Measurements from ENCODE around the gene HAX1.
"Not testable (repeated sequence)": the region's sequence is repeated elsewhere in the genome, so short reads cannot be mapped to it uniquely, and the experiment has no call there.

Gene HAX1

DNA sequence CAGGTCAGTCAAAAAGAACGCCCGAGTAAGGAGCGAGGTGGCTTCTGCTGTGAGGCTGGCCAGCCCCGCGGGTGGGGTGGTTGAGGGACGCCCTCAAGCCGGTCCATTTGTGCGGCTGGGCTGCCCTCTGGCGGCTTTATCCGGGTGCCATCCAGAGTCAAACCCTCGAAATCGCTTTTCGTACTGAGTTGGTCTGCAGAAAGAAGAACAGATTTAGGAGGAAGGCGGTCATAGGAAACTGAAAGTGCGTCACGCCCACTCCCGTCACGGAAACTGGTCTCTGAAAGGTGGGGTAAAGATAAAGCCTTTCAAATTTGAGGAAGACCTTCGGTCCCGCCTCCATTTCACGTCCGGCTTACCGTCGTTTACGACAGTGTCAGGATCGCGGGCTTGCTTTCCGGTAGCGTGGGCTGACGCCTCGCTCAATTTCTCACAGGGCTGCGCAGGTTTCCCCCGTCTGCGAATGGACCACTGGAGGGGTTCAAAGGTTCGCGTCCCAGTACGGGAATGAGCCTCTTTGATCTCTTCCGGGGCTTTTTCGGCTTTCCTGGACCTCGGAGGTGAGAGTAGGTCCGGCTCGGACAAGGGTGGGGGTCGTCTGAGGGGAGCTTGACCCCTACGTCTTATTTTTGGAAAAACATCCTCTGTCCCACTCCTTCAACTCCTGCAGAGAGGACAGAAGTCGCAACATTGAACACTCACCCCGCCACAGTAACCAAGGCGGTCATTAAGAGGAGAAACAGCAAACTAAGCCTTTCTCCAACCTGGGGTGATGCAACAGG lies at the start of gene HAX1:
Gene HAX1, plus strand, starts transcription at position 413 of the 782 bp plus-strand sequence. Its CDS starts 95 bp downstream, at position 508.
- peak; percentile 73 for DNase-seq

GRCh38 chr1:154222918-154223317 lies 49.5 kb upstream of the HAX1 start:
- DNase-seq = no peak

GRCh38 chr1:154223621-154224020 lies 48.8 kb upstream of the HAX1 start:
- DNase-seq = no peak

DNA sequence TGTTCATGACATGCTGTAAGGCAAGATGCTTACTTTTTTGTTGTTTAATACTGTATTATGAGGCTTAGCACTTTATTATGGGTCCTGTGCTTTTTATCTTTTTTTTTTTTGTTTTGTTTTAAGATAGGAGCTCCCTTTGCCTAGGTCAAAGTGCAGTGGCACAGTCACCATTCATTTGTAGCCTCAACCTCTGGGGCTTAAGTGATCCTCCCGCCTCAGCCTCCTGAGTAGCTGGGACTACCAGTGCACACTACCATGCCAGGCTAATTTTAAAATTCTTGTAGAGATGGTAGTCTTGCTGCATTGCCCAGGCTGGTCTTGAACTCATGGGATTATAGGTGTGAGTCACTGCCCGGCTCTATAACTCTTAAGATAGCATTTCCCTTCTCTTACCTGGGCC lies 47.1 kb upstream of the HAX1 start:
- DNase-seq = no peak

GRCh38 chr1:154231112-154231511 lies 41.3 kb upstream of the HAX1 start:
- DNase-seq = not testable (repeated sequence)

GRCh38 chr1:154233127-154233526 lies 39.3 kb upstream of the HAX1 start:
- DNase-seq = not testable (repeated sequence)

- no peak for DNase-seq
Measured at GRCh38 chr1:154236855-154237254, 35.6 kb upstream of the HAX1 start.

GRCh38 chr1:154237435-154237834 lies 35.0 kb upstream of the HAX1 start:
- DNase-seq = no peak

- DNase-seq = no peak
Measured at GRCh38 chr1:154237880-154238506, 34.4 kb upstream of the HAX1 start.

GRCh38 chr1:154239491-154239890 lies 32.9 kb upstream of the HAX1 start:
- DNase-seq = no peak

DNA sequence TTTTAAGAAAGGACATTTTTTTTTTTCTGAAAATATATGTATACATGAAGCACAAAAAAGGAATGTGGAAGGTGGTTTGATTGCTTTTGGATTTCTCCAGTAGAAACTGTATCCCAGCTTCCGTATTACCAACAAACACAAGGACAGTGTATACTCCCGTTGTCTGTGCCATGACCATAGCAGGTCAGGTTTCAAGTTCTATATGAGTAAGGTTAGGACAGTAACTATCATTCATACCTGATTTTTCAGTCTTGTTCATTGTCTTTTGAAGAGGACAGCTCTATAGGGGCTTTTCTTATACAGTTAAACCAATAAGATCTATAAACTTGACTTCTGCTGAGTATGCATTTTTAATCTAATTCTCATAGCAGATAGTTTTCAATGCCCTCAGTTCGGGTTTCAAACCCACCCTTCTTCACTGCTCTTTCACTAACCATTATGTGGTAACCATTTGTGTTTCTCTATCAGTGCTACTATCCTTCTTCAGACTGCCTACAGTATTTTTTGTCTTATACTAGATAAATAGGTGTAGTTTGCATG lies 32.1 kb upstream of the HAX1 start:
- DNase-seq = no peak

DNA sequence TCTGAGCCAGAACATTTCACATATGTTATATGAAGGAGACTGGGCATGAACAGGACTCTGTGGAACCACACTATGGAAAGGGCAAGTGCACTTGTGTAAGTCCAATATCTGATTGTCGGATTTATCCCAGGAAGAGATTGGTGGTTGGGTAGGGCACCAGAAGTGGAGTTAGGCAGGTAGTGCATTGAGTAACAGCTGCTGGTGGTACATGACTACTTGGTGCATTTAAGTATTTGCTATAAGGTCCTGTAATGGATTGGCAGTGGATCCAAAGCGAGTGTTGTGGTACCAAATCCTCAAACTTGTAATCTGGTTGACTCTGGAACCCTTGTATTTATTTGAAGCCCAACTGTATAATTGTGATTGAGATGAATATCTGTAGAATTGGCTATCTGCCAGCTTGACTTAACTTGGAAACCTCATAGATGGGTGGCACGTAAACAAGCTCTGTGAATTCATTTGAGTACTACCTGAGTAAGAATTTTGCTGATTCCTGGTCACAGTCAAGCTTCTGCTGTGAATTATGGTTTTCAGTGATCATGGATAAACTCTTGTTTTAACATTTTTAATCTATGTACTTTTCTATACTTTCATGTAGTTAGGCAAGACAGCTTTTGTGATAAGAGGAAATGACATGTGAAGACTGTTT lies 30.6 kb upstream of the HAX1 start:
- DNase-seq = no peak

GRCh38 chr1:154253671-154254070 lies 18.8 kb upstream of the HAX1 start:
- no peak for DNase-seq

GRCh38 chr1:154256686-154257085 lies 15.7 kb upstream of the HAX1 start:
- DNase-seq = no peak

- DNase-seq = no peak
Measured at GRCh38 chr1:154258784-154259183, 13.6 kb upstream of the HAX1 start.

DNA sequence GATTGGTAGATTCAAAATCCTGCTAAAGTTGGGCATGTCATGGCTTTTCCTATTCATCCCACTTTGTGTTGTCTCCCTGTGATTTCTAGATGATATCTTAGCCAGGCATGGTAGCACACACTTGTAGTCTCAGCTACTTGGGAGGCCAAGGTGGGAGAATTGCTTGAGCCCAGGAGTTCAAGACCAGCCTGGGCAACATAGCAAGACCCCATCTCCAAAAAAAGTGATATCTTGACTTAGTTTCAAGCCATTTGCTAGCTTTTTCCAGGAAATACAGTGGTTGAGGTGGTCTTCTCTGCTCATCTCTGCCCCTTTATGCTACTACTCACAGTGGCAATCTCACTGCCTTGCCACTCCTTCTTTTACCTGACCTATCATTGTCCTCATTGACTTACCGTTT lies 12.3 kb upstream of the HAX1 start:
- DNase-seq = no peak

DNA sequence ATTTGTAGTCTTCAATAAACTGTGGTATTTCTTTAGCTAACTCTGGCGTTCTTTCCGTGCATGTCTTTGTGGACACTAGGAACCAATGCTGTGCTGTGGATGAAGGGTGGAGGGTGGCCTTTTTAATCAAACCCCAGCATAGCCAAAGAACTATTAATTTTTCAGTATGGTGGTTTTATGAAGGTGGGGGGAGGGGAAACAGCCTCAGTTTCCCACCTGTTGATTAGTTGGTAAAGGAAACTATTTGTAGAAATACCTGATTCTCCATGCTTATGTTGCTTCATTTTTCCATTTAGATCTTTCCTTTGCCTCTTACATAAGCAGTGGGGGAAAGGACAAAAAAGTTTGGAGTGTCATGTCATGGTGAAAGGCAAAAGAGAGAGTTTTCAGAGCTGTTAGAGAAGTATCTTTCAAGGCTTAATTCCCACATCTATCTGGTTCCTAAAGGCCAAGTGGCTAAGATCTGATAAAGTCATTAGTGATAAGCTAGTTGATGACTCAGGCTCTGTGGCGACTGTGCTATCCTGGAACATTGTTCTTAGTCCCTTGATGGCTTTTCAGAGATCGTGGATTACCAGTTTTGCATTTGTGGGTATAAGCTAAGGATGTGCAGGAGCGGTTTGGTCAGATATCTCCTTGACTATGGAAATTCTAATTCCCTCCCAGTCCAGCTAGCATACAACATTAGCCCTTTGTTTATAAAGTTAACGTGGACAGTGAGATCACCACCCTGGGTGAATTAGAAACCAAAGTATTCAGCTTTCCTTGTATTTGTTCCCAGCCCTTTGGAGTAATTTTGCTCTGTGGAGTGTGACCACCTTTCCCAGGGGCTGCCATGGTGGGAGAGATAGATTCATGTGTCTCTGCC lies 8.7 kb upstream of the HAX1 start:
- no peak for DNase-seq

DNA sequence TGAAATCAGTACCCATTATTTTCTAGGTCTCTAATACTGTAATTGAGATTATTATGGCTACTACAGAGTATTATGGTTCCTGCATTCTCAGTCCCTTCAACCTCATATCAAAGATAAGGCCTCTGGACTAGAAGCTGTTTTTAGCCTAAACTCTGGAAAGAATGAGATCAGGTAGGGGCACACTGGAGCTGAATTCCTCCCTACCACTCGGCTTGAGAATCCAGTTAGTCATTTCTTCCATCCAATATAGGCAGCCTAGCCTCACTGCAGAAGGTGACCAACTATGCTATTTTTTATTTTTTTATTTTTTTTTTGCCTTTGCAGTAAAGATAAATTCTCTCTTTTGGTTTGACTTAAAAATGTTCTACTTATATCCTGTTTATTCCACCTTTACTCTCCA lies 8.0 kb upstream of the HAX1 start:
- no peak for DNase-seq

DNA sequence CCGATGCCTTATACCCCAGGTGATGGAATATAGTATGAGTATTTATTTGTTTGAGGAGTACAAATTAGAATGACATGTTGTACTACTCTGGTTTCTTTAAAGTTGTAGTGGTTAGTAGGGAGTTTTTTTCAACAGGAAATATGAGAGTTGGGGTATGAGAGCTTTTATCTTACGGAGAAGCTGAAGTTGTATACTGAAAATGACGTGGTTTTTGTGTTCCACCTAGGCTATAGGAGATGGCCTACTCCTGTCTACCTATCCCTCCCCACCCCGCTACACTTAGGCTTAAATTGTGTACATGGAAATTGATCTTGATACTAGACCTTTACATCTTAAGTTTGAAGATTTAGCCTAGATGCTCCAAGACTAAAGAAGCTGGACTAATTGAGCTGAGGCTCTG lies 6.8 kb upstream of the HAX1 start:
- DNase-seq = no peak

GRCh38 chr1:154270833-154271232 lies 1.6 kb upstream of the HAX1 start:
- no peak for DNase-seq

GRCh38 chr1:154272999-154273563 lies 652 bp downstream of the HAX1 start:
- no peak for DNase-seq

GRCh38 chr1:154276797-154277196 lies 4.4 kb downstream of the HAX1 start:
- DNase-seq = no peak
